Measurements from ENCODE around the gene YIPF5. TPM values are rescaled to one million over a fixed set of nuclear protein-coding genes. Genes with fewer than 3 reads are reported as not detected.

Gene YIPF5
- total RNA-seq, 1 donor from 2014 or later = 28.0 TPM

DNA sequence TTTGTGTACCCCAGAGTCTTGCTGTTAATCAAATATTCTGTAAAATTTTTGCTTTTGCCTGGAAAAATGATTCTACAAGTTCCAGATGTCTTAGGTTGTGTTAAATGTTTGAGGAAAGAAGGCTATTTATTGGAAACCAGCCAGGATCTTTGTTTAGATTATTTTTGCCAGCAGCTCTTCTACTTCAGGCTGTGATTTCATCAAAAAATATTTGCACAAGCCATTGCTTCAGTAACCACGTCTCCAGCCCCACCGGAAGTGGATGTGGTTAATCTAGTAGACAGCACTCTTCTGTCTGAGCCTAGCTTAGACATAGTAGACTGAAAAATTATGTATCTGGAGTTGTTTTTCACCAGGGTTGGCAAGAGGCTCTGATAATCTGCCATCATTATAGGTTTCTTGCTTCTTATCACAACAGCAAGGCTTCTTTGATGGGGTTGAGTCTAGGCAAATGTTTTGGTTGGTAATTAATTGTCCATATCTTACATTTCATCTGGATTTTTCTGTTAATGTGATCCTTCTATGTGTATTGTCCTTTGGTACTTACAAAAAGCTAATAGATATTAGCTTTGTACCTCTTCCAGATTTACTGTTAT lies 17.3 kb upstream of the YIPF5 start:
- Mint-ChIP-seq H3K4me3 (peak overlapping the region; percentile 57), H3K27me3 (no peaks in the 10 kb centered on the region), H3K36me3 (ENCODE audit: low read depth) (no peaks in the 10 kb centered on the region), H3K9me3 (no peaks in the 10 kb centered on the region), H3K27ac (peak overlapping the region; percentile 74), H3K4me1 (peaks cover 42% of the 10 kb centered on the region)
- ChIA-PET POLR2A (interaction anchor here (1.3 to 4.3 kb wide), 2 partner anchors 17 to 30 kb away, joined by 3 to 38 read pairs; partner anchors contain the start of genes KCTD16 and YIPF5), CTCF (interaction anchor here (1.0 to 1.8 kb wide), 4 partner anchors 14 to 19 kb away, joined by 3 to 4 read pairs (median 3); partner anchors contain the start of genes KCTD16 and YIPF5)
- DNase-seq = peak; percentile 24
- peak; percentile 65 for ATAC-seq (ENCODE audit: low read depth)
- intact Hi-C loops (cut with micrococcal nuclease) = loop anchor here (1.0 to 5.0 kb wide), 2 partner anchors 17 to 1995 kb away; partner anchors contain the start of genes KCTD16, LARS1 and YIPF5
- TF ChIP-seq, protein P1, sequence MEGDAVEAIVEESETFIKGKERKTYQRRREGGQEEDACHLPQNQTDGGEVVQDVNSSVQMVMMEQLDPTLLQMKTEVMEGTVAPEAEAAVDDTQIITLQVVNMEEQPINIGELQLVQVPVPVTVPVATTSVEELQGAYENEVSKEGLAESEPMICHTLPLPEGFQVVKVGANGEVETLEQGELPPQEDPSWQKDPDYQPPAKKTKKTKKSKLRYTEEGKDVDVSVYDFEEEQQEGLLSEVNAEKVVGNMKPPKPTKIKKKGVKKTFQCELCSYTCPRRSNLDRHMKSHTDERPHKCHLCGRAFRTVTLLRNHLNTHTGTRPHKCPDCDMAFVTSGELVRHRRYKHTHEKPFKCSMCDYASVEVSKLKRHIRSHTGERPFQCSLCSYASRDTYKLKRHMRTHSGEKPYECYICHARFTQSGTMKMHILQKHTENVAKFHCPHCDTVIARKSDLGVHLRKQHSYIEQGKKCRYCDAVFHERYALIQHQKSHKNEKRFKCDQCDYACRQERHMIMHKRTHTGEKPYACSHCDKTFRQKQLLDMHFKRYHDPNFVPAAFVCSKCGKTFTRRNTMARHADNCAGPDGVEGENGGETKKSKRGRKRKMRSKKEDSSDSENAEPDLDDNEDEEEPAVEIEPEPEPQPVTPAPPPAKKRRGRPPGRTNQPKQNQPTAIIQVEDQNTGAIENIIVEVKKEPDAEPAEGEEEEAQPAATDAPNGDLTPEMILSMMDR (IDR thresholded peaks at IDR 0.05) = no peak

DNA sequence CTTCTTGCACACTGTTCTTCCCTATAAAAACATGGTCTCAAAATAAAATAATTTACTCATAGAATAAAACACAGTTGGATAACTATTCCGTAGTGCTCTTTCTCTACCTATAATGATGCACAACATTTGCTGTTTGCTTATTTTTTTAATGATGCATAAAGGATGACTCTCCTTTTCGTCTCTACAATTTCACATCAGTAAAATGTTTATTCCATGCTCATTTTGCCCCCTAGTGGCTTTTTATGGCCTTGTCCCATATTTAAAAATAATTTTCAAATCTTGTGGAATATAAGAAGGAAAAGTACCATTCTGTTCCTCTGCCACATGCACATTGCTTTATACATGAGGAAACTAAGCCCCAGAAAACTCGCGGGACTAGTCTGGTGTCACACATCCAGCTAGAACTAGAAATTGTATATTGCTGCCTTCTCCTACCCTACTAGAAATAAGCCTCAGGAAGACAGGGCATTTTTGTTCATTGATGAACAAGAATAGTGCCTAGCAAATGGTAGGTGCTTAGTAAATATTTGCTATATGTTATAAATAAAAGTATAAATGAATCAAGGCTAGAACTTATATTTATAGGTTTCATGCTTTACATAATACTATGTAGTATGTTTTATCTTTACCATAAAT lies 12.9 kb upstream of the YIPF5 start:
- ChIA-PET CTCF (interaction anchor here (1.0 to 1.2 kb wide), 2 partner anchors 13 to 50 kb away, joined by 3 to 4 read pairs; partner anchors contain the start of gene YIPF5), POLR2A (no interaction called here)
- no peak overlapping the region for H3K4me3 Mint-ChIP-seq
- intact Hi-C loops (cut with micrococcal nuclease) = loop anchor here (1.0 to 2.0 kb wide), 3 partner anchors 9 to 1261 kb away; no protein-coding TSS in a partner anchor
- no peaks in the 10 kb centered on the region for H3K9me3 Mint-ChIP-seq
- H3K27ac Mint-ChIP-seq = no peak overlapping the region
- TF ChIP-seq, protein P1 (IDR thresholded peaks at IDR 0.05) = peak; percentile 74
- H3K36me3 Mint-ChIP-seq (ENCODE audit: low read depth) = no peaks in the 10 kb centered on the region
- H3K27me3 Mint-ChIP-seq = no peaks in the 10 kb centered on the region
- peaks cover 20% of the 10 kb centered on the region for H3K4me1 Mint-ChIP-seq
- ATAC-seq (ENCODE audit: low read depth) = no peak
- no peak for DNase-seq

GRCh38 chr5:144179226-144179625 lies 8.8 kb upstream of the YIPF5 start:
- H3K27ac Mint-ChIP-seq = no peak overlapping the region

GRCh38 chr5:144177548-144177947 lies 7.1 kb upstream of the YIPF5 start:
- Mint-ChIP-seq H3K4me3 (no peak overlapping the region), H3K27ac (no peak overlapping the region), H3K27me3 (peaks cover 3% of the 10 kb centered on the region), H3K4me1 (no peaks in the 10 kb centered on the region), H3K36me3 (ENCODE audit: low read depth) (no peaks in the 10 kb centered on the region), H3K9me3 (no peaks in the 10 kb centered on the region)
- no peak for DNase-seq
- TF ChIP-seq, protein P1 (IDR thresholded peaks at IDR 0.05) = no peak
- CTCF ChIA-PET = no interaction called here
- intact Hi-C loops (cut with micrococcal nuclease) = loop anchor here (10.0 kb wide), 1 partner anchor 1953 kb away; no protein-coding TSS in a partner anchor
- no peak for ATAC-seq (ENCODE audit: low read depth)
- POLR2A ChIA-PET = no interaction called here

More at GRCh38 chr5:144179226-144179625, 8.8 kb upstream of the YIPF5 start:
- no peak for DNase-seq
- Mint-ChIP-seq H3K9me3 (no peaks in the 10 kb centered on the region), H3K4me3 (no peak overlapping the region), H3K4me1 (no peaks in the 10 kb centered on the region), H3K36me3 (ENCODE audit: low read depth) (no peaks in the 10 kb centered on the region), H3K27me3 (peaks cover 3% of the 10 kb centered on the region)
- CTCF ChIA-PET = no interaction called here
- intact Hi-C loops (cut with micrococcal nuclease) = loop anchor here (10.0 kb wide), 1 partner anchor 1954 kb away; no protein-coding TSS in a partner anchor
- no peak for ATAC-seq (ENCODE audit: low read depth)
- POLR2A ChIA-PET = no interaction called here
- TF ChIP-seq, protein P1 (IDR thresholded peaks at IDR 0.05) = no peak

- H3K9me3 Mint-ChIP-seq = no peaks in the 10 kb centered on the region
- POLR2A ChIA-PET = no interaction called here
- peaks cover 3% of the 10 kb centered on the region for H3K27me3 Mint-ChIP-seq
- H3K4me3 Mint-ChIP-seq = no peak overlapping the region
- H3K4me1 Mint-ChIP-seq = peaks cover 25% of the 10 kb centered on the region
- H3K36me3 Mint-ChIP-seq (ENCODE audit: low read depth) = peaks cover 11% of the 10 kb centered on the region
- TF ChIP-seq, protein P1 (IDR thresholded peaks at IDR 0.05) = no peak
- intact Hi-C loops (cut with micrococcal nuclease) = loop anchor here (5.0 to 10.0 kb wide), 2 partner anchors 1401 to 1949 kb away; partner anchors contain the start of gene ARHGAP26
- DNase-seq (no peak), ATAC-seq (ENCODE audit: low read depth) (no peak)
- no peak overlapping the region for H3K27ac Mint-ChIP-seq
- CTCF ChIA-PET = interaction anchor here (1.3 to 4.9 kb wide), 2 partner anchors 14 to 18 kb away, joined by 4 to 32 read pairs; no protein-coding TSS in a partner anchor
These were observed 3.3 kb upstream of the YIPF5 start for GRCh38 chr5:144173766-144174165.

Data from activated B cell treated with CpG ODN at 0.5 μM for 24 hours (primary cell).